Activated CD4-positive, CD25-positive, alpha-beta regulatory T cell (primary cell): ENCODE data around the gene CDH20.
"Not testable (repeated sequence)": the region's sequence is repeated elsewhere in the genome, so short reads cannot be mapped to it uniquely, and the experiment has no call there.

Source experiments
- DNase-seq, 4 experiments: peaks; one replicate each; lab custom pipeline; 2025; lab: John Stamatoyannopoulos, UW

Gene CDH20

GRCh38 chr18:61348230-61348629, 15.0 kb downstream of the CDH20 start:
- no peak for DNase-seq

- DNase-seq, result no peak
Observed at GRCh38 chr18:61350578-61350977, 17.3 kb downstream of the CDH20 start.

GRCh38 chr18:61352059-61352458, 18.8 kb downstream of the CDH20 start:
- DNase-seq, result no peak

GRCh38 chr18:61352611-61353010, 19.4 kb downstream of the CDH20 start:
- no peak for DNase-seq

- no peak for DNase-seq
Observed at GRCh38 chr18:61360404-61361383, 27.5 kb downstream of the CDH20 start.

GRCh38 chr18:61362511-61362910, 29.3 kb downstream of the CDH20 start:
- DNase-seq, result no peak

GRCh38 chr18:61364953-61365352, 31.7 kb downstream of the CDH20 start:
- DNase-seq, result no peak

GRCh38 chr18:61368001-61368400, 34.8 kb downstream of the CDH20 start:
- DNase-seq, result no peak

GRCh38 chr18:61369671-61370070, 36.4 kb downstream of the CDH20 start:
- DNase-seq, result not testable (repeated sequence)

GRCh38 chr18:61371111-61371510, 37.9 kb downstream of the CDH20 start:
- no peak for DNase-seq

- no peak for DNase-seq
Observed at GRCh38 chr18:61379827-61380226, 46.6 kb downstream of the CDH20 start.

GRCh38 chr18:61388010-61388409, 54.8 kb downstream of the CDH20 start:
- DNase-seq, result no peak

- DNase-seq, result no peak
Observed at GRCh38 chr18:61394983-61395382, 61.8 kb downstream of the CDH20 start.

- no peak for DNase-seq
Observed at GRCh38 chr18:61397222-61397621, 64.0 kb downstream of the CDH20 start.

GRCh38 chr18:61398961-61399705, 65.9 kb downstream of the CDH20 start:
- no peak for DNase-seq

- no peak for DNase-seq
Observed at GRCh38 chr18:61400016-61400635, 66.9 kb downstream of the CDH20 start.

- DNase-seq, result no peak
Observed at GRCh38 chr18:61400716-61401115, 67.5 kb downstream of the CDH20 start.

GRCh38 chr18:61402726-61403125, 69.5 kb downstream of the CDH20 start:
- no peak for DNase-seq

- no peak for DNase-seq
Observed at GRCh38 chr18:61413396-61413795, 80.2 kb downstream of the CDH20 start.

GRCh38 chr18:61414086-61414485, 80.9 kb downstream of the CDH20 start:
- no peak for DNase-seq

GRCh38 chr18:61419763-61420162, 86.5 kb downstream of the CDH20 start:
- no peak for DNase-seq

- no peak for DNase-seq
Observed at GRCh38 chr18:61420218-61420885, 87.1 kb downstream of the CDH20 start.
